SU-DHL-6 (cell line): ENCODE data around the gene THOC2.

Experiments
- CTCF ChIP-seq: fragments of 200-600 bp; sonication (generic); IDR thresholded peaks from one replicate; pipeline ENCODE4 v1.5.1; 2017; ENCODE audit warnings: antibody characterized with exemption, mild to moderate bottlenecking, low read length, moderate library complexity; ENCODE audit not compliant: insufficient read depth, poor library complexity, severe bottlenecking
- EZH2phosphoT487 ChIP-seq: fragments of 200-600 bp; sonication (generic), shearing (Covaris generic); conservative IDR thresholded peaks from 2 replicates; pipeline ENCODE4 v1.6.1; 2018; ENCODE audit warnings: mild to moderate bottlenecking, antibody characterized with exemption, low read length, moderate library complexity, mixed read lengths

GRCh38 chrX:123732670-123733363, at the start of gene THOC2:
- no peak for TF ChIP-seq CTCF
- TF ChIP-seq EZH2phosphoT487: no peak
